SK-N-DZ (cell line): ENCODE data around the gene MIEF1.

Experiments
- DNase-seq: peaks from one replicate; pipeline ENCODE4 v3.0.0-alpha.2; 2015; ENCODE audit warnings: low spot score

MIEF1 gene

DNA sequence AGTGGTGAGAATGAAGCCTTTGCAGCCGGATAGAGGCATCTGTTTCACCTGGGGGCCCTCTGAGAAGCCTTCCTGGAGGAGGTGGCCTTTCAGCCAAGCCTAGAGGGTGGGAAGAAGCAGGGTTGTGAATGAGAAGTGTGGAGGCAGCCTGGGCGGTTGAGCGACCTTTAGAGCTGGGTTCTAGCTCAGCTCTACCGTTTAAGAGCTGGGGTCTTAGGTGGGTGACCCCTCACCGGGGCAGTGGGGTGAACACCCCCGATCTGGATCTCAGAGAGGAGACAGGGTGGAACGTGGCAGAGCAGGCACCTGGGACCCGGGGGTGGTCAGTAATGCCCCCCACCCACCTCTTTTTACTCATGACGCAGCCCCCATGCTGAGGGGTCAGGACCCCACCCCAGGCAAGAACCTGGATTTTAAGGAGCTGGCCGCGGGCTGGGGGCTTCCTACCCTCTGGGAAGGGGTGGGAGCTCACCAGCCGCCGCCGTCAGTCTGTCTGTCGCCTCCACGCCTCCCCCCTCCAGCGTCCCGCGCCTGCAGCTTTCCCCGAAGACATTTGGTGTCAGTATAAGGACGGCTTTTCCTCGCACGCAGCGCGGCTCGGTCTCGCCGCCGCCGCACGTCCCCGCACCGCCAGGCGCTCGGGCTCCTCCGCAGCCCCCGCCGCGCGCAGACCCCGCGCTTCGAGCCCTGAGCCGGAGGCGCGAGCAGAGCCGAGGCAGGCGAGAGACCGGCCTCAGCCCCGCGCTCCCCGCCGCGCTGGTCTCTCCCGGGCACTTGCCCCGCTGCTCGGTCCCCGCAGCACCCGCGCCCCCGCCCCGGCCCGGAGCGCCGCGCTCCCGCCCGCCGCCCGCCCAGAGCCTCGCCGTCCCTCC lies 55.1 kb downstream of the MIEF1 start:
- no peak for DNase-seq

DNA sequence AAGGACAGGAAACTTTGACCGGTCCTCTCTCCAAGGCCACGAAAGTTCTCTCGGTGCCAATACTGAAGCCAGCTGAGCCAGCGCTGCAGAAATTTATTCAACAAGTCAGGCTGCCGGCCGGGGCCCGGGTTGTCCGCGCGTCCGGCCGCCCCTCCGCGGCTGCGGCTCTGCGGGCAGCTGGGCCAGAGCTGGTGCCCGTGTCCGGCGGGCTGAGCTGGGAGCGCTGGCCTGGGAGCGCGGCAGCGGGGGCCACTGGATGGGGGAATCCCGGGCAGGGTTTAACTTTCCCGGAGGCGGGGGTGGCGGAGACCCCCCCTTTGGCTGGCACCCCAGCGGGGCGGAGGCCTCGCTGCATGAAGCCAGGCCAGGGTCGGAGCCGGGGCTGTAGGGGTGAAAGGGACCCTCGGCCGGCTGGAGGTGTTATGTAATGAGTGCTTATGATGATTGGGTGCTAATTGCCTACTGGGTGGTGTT lies 56.2 kb downstream of the MIEF1 start:
- no peak for DNase-seq

DNA sequence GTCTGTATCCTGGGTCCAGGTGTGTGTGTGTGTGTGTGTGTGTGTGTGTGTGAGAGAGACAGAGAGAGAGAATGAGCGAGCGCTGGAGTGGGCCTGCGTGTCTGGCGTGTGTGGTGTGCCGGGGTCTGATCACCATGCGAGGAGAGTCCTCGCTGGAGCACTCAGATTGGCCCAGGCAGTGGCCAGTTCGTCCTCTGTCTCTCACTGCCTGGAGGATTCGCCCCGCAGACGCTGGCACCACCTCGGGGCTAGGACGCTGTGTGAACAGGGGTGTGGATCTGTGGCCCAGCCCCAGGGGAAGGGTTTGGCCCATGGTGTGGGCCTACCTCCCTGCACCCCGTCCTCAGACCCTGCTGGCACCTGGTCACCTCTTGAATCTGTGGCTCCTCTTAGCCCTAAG lies 56.9 kb downstream of the MIEF1 start:
- DNase-seq = no peak

DNA sequence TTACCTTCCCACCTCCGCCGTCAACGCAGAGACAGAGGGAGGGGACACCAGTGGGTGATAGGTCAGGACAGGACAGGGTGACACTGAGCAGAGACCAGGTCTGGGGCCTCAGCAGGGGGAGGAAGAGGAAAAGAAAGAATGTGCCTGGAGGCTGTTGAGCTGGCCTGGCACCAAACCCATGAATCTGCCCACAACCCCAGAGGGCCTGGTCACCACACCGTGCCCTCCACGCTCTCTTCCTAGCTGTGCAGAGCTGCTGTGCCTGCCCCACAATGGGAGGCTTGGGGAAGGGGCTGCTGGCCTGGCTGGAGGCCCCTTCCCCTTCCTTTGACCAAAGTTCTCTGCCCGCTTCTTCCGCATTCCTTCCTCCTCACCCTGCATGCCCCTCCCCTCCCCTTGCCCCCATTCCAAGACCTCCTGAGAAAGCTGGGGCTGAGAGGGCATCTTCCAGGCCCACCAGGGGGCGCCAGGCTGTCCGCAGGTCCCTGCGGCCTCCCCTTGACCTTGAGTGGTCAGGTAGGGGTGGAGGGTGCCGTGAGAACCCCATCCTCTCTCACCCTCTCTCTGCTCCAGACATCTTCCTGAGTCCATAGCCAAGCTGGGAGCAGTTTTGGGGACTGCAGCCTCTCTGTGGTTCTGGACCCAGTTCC lies 57.5 kb downstream of the MIEF1 start:
- DNase-seq = no peak

DNA sequence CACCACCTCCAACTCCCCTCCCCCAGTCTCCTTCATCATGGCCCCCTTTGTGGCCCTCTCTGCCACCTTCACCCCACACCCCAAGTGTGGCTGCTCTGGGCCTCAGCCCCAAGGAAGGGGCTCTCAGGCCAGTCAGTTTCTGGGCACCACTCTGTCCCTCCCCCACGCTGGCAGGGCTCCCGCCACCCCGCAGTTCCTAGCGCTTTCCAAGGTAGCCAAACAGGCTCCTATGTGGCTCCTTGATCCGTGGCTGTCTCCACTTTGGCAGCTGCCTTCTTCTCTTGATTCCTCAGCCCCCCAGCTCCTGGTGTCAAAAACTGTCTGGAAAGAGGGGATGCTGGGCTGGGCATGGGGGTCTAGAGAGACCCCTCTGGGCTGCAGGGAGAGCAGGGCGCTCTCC lies 58.0 kb downstream of the MIEF1 start:
- no peak for DNase-seq

DNA sequence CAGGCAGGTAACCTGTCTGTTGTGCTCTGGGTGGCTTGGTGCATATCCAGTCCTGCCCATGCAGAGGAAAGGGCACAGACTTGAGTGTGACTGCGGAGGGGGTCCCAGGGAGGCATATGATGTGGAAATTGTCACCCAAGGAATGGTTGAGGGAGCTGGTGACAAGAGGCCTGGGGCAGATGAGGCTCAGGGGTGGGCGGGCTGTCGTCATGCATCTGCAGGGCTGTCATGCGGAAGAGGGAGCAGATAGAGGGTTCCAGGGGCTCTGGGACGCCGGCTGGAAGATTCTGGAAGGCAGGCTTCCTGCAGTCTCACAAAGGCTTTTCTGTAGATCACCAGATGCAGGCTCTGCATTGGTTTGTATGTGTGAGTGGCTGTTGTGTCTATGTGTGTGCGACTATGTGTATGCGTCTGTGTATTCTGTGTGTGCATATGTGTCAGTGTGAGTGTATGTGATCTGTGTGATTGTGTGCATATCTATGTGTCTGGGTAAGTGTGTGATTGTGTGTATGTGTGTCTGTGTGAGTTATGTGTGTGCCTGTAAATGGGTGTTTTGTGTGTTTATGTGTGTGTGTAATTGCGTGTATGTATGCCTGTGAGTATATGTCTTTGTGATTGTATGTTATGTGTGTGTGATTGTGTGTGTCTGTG lies 60.9 kb downstream of the MIEF1 start:
- DNase-seq = no peak

DNA sequence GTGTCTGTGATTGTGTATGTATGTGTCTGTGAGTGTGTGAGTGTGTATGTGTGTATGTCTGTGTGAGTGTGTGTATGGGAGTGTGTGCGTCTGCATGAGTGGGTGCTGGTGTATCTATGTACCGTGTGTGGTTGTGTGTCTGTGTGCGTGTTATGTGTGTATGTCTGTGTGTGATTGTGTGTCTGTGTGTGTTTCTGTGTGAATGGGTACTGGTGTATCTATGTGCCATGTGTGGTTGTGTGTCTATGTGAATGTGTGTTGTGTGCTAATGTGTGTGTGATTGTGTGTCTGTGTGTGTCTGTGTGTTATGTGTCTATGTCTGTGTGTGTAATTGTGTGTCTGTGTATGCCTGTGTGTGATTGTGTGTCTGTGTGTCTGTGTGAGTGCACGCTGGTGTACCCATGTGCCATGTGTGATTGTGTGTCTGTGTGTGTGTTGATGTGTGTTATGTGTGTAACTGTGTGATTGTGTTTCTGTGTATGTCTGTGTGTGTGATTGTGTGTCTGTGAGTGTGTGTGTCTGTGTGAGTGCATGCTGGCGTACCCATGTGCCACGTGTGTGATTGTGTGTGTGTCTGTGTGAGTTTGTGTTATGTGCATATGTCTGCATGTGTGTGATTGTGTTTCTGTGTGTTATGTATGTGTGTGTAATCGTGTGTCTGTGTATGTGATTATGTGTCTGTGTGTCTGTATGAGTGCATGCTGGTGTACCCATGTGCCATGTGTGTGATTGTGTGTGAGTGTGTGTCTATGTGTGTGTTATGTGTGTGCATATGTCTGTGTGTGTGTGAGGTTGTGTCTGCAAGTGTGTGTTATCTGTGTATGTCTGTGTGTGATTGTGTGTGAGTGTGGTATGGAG lies 61.7 kb downstream of the MIEF1 start:
- no peak for DNase-seq

DNA sequence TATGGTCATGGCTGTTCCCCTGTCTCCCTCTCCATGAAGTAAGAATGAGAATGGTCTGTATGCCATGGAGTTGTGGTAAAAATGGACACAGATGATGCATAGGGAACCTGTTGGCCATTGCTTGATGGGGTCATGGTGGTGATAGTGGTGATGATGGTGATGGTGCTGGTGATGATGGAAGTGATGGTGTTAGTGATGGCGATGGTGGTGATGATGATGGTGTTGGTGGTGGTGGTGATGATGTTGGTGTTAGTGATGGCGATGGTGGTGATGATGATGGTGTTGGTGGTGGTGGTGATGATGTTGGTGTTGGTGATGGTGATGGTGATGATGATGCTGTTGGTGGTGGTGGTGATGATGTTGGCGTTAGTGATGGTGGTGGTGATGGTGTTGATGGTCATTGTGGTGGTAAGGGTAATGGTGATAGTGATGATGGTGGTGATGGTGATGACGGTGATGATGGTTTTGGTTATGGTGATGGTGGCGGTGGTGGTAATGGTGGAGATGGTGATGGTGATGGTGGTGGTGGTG lies 63.4 kb downstream of the MIEF1 start:
- DNase-seq = no peak

DNA sequence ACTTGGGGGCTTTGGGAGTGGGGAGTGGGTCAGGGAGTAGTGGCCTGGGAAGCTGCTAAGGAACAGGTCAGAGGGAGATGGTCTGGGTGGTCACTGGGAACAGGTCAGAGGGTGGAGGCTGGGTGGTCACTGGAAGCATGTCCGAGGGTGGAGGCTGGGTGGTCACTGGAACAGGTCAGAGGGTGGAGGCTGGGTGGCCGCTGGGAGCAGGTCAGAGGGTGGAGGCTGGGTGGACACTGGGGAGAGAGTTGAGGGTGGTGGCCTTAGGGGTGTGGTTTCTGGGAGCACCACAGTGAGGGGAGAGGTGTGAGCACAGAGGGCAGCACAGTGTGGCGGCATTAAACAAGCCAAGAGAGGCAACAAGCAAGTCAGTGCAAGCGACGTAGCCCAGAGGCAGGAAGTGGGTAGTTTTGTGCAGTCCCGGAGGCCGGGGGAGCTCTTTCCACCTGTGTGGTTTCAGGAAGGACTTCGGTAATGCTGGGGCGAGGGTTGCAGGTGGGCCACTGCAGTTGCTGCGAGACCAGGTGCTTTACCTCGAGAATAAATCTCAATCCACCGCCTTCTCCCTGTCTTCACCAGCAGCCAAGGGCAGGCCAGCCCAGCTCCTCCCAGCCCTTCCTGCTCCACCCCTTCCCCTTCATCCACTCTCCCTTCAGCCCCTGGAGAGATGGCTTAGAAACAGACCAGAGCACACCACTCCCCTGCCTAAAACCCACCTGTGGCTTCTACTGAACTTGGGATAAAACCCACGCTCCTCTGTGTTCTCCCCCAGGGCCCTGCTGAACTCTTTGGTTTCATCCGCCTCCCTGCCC lies 65.3 kb downstream of the MIEF1 start:
- DNase-seq = no peak
